KOPT-K1 (cell line): ENCODE measurements around the gene PRAC2.

ENCODE experiments used
- H3K27ac ChIP-seq: fragments of 200-600 bp; sonication (generic); 2 replicates; pipeline ENCODE4 v1.5.1; 2016; ENCODE audit warnings: antibody characterized with exemption, mild to moderate bottlenecking, low read depth, low read length; ENCODE audit not compliant: poor library complexity, severe bottlenecking
- H3K36me3 ChIP-seq: fragments of 200-600 bp; sonication (generic); 2 replicates; pipeline ENCODE4 v1.5.1; 2017; ENCODE audit warnings: antibody characterized with exemption, mild to moderate bottlenecking, low read length, moderate library complexity; ENCODE audit not compliant: insufficient read depth
- H3K9me3 ChIP-seq: fragments of 200-600 bp; sonication (generic); 2 replicates; pipeline ENCODE4 v1.5.1; 2017; ENCODE audit warnings: antibody characterized with exemption, low read length, mild to moderate bottlenecking; ENCODE audit not compliant: insufficient read depth, poor library complexity, severe bottlenecking

PRAC2 gene

DNA sequence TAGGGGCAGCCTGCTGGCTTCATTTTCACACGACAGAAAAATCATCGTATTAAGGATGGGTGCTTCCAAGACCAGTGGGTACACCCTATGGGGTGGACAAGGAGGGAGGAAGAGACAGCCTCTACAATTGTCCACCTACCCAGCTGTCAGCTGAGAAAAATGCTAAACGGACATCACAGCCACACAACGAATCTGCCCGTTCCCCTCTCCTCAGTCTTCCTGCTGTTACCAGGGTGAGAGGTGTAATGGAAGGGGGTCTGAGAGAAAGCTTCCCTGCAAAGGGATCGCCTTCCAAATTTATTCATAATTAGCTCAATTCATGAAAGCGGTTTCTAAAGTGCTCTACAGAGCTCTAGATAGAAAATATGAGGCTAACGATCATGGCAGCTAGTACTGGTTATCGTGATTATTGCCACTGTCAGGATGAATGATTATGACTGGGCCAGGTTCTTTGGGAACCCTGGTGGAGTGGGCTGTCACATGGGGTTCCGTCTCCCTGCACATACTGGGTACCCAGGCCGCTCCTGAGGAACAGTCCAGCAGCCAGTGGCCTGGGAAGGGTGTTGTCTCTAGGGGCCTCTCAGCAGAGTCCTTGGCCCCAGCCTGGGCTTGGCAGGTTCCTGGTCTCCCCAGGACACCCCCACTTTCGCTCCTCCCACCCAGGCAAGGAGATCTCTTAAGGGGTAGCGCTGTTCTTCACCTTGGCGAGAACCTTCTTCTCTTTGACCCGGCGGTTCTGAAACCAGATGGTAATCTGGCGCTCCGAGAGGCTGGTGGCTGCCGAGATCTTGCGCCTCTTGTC lies 3.3 kb downstream of the PRAC2 start:
- no peaks in the 10 kb centered on the region for H3K36me3 ChIP-seq
- H3K9me3 ChIP-seq = no peaks in the 10 kb centered on the region
- no peak overlapping the region for H3K27ac ChIP-seq

DNA sequence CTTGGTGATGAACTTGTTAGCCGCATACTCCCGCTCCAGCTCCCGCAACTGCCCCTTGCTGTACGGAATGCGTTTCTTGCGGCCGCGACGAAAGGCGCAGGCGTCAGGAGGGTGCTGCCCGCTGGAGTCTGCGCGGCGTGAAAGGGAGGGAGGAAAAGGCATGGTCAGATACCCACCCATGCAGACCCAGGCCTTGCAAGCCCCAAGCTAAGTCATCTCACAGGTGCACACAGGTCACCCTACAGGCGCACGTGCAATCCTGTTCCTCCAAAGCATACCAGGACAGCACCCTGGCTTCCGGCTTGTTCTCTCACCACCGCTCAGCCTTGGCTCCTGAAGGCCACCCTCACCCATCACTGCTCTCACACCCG lies 3.9 kb downstream of the PRAC2 start:
- Histone ChIP-seq H3K9me3 (no peaks in the 10 kb centered on the region), H3K27ac (no peak overlapping the region), H3K36me3 (no peaks in the 10 kb centered on the region)

DNA sequence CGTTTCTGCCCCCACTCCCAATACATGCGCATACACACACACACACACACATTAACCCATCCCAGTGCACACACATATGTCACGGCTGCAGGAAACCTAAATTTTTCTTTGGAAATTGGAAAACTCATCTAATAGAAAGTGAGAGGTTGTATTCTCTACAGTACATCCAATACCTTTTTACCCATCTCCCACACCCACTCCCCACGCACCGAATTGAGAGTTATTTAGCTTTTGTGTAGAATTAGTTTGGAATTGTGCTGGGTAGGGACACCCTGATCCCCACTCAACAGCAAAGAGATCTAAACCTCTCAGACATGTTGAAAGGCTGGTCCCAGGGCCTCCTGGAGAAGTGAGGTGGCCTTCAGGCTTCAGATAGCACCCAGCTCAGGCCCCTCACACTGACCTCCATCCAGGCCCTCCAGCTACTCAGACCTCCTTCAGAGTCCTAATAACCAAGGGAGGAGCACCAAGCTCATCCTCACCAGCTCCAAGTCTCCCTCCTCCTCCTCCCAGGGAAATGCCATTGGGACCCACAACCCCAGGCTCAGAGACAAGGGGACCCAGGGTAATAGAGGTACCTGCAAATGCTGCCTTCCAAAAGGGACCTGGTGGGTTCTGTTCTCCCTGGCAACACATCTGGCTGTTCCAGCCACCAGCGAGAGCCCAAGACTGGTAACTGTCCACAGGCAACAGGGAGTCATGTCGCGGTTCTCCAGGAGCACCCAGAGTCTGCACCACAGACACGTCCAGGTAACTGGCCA lies 4.6 kb downstream of the PRAC2 start:
- Histone ChIP-seq H3K36me3 (no peaks in the 10 kb centered on the region), H3K27ac (no peak overlapping the region), H3K9me3 (no peaks in the 10 kb centered on the region)

DNA sequence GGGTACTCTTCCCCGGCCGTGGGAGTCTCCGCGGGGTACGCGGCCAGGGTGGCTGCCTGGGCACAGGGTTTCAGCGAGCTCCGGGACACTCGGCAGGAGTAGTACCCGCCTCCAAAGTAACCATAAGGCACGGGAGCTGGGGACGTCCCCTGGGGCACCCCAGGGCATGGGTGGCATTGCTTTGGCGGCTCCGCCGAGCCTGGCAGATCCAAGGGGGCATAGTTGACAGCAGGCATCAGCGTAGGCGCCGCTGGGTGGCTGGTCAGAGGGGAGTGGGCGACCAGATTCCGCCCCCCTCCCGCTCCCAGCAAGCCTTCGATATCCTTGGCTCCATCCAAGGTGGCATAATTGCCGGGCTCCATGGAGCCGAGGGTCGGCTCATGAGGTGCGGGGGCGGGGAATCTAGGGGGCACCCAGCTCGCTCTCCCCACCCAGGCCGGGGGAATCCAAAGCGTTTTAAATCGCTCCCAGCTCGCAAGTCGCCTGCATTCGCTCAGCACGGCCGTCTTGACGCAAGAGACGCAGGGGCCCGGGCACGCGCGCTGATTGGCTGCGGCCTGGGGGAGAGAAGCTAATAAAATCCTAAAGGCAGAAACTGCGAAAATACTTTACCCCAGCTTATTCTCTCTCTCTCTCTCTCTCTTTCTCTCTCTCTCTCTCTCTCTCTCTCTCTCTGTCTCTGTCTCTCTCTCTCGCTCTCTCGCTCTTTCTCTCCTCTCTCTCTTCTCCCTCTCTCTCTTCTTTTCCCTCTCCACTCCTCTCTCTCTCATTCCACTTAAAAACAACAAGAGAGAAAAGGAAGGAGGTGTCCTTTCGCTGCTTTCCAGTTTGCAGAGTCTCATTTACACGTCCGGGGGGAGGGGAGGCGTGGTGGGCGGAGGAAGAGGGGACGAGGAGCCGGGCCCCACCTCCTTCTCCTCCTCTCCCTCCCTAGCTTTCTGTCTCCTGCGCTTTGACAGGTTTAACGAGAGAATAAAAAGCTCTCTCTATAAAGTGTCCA lies 5.5 kb downstream of the PRAC2 start, which contains the start of gene HOXB13:
Gene HOXB13 (minus strand): TSS at position 519 of the 1,000 bp plus-strand sequence. CDS start 157 bp downstream, at position 362.
- H3K27ac ChIP-seq = no peak within 1 kb of the TSS

DNA sequence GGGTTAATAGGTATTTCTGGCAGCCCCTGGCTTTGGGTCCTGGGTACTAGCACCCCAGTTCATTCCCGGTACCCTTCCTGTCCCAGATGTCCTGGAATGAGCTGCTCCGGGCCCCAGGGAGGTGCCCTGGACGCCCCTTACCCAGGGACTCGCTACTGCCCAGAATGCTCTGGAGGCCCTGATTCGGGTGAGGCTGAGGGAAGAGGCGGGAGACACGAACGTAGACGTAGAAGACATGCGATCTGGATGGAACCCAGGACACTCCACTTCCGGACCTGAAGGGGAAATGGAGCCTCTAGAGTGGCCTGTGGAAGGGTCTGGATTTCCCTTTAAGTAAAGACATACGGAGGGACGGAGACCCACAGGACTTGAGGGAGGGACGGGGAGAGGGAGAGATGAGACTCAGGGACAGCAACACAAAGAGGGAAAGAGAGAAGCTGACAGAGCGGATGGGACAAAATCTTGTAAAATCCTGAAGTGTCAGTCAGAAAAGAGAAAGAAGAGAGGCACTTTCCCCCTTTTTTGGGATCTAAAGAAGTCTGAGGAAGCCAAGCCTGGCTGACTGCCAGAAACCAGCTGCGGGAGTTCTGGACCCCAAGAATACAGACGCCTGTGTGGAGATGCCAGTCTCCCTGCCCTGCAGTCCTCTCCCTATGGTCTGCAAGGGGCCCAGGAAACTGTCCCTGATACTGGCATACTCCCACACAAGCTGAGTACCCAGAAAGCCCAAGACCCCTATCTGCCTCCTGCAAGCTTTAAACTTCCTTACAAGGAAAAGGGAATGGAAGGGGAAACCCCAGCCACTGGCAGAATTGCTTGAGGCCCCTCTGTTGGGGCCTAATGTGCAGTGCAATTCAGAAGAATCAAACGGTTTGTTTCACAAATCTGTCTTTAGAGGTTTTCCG lies 6.6 kb downstream of the PRAC2 start:
- no peaks in the 10 kb centered on the region for H3K36me3 ChIP-seq
- H3K27ac ChIP-seq = no peak overlapping the region
- H3K9me3 ChIP-seq = no peaks in the 10 kb centered on the region

More for the DNA sequence above, 5.5 kb downstream of the PRAC2 start, which contains the start of gene HOXB13:
- H3K9me3 ChIP-seq = no peaks in the 10 kb centered on the region
- no peaks in the 10 kb centered on the region for H3K36me3 ChIP-seq

DNA sequence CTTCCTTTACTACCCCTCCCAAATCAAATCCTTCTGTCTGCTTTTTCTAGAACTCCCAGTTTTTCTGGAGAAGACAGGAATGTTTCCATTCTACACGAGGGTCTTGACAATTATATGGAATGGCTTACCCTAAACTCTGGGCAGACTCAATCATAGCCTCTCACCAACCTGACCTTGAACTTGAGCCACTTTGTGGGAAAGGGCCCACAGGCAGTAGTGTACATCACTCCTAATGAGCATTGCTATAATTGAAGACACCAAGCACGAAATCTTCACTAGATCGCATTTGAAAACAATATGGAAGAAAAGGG lies 7.2 kb downstream of the PRAC2 start:
- Histone ChIP-seq H3K27ac (no peak overlapping the region), H3K9me3 (no peaks in the 10 kb centered on the region), H3K36me3 (no peaks in the 10 kb centered on the region)

DNA sequence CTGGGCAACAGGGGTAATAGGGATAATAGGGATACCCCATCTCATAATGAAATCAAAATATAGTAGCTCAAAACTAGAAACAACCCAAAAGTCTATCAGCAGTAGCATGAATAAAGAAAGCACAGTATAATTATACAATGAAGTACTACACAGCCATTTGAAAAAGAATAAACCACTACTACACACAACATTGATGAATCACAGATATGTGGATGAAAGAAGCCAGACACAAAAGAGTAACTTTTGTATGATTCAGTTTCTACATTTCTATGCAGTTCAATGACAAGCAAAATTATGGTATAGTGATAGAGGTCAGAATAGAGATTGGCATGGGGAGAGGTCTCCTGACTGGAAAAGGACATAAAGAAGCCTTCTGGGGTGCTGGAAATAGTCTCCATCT lies 8.4 kb downstream of the PRAC2 start:
- Histone ChIP-seq H3K36me3 (no peaks in the 10 kb centered on the region), H3K27ac (no peak overlapping the region), H3K9me3 (no peaks in the 10 kb centered on the region)

DNA sequence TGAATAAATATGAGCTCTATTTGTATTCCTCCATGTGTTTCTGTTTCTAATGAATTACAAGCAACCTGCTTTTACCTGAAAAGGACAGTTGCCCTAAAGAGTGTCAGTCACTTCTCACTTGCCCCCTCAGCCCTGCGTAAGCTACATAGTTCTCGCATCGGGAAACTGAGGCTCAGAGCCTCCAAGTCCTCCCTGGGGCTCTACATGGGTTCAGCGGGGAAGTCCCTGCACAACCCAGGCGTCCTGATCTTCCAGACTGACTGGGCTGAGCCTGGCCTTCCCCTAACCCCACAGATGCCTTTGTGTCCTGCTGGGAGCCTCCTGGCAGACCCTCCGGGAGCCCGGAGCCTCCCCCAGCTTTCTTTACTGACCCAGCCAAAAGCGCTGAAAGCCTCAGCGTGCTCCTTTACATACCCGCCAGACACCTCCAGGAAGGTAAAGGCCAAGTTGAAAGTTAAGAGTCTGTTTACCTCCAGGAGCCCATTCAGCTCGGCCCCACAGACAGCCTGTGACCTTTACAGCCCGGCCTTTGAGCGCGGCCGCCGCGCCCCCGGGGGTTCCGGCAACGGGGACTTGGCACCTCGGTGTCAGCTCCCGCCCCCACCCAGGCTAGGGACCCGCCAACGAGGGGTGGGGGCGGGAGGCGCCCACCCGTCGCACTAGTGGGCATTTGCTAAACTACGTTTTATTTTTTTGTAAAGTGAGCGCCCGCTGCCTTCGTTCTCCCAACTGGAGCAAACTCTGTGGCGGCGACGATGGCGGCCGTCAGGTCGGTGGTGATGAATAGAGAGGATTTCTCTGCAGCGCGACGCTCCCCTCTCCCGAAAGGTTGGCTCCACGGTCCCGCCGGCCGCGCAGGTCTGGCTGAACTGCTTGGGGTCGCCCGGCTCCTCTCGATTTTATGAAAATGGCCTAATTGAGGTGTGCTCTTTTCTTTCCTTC lies 10.0 kb downstream of the PRAC2 start:
- no peaks in the 10 kb centered on the region for H3K9me3 ChIP-seq
- no peak overlapping the region for H3K27ac ChIP-seq

DNA sequence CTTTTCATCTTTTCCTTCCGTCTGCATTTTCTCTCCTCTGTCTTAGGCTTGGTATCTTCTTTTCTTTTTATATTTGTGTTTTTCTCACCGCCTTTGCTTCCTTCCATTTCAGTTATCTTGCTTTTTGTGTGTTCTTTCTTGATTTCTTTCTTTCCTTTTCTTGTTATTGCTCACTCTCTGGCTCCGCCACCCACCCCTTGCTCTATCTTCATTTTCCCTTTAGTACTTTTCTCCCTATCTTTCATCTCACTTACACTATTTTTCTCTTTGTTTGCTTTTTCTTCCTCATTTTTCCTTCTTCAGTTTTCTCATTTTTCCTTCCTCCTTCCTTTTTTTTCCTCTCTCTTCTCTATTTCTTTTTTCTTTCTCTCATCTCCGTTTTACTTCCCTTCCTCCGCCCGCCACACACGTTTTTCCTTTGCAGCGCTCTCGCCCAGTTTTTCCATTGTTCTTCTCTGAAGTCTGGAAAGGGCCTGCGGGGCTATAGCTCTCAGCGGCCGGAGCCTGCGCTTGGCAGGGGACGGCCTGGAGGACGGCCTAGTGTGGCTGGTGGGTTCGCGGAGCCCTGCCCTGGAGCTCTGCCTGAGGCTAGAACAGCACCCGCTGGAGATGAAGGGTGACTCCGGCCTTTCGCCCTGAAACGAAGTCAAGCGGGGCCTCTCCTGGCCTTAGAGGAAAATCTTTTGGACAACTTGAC lies 10.8 kb downstream of the PRAC2 start:
- Histone ChIP-seq H3K27ac (no peak overlapping the region), H3K36me3 (no peaks in the 10 kb centered on the region), H3K9me3 (no peaks in the 10 kb centered on the region)

More for the DNA sequence above, 10.0 kb downstream of the PRAC2 start:
- no peaks in the 10 kb centered on the region for H3K36me3 ChIP-seq

DNA sequence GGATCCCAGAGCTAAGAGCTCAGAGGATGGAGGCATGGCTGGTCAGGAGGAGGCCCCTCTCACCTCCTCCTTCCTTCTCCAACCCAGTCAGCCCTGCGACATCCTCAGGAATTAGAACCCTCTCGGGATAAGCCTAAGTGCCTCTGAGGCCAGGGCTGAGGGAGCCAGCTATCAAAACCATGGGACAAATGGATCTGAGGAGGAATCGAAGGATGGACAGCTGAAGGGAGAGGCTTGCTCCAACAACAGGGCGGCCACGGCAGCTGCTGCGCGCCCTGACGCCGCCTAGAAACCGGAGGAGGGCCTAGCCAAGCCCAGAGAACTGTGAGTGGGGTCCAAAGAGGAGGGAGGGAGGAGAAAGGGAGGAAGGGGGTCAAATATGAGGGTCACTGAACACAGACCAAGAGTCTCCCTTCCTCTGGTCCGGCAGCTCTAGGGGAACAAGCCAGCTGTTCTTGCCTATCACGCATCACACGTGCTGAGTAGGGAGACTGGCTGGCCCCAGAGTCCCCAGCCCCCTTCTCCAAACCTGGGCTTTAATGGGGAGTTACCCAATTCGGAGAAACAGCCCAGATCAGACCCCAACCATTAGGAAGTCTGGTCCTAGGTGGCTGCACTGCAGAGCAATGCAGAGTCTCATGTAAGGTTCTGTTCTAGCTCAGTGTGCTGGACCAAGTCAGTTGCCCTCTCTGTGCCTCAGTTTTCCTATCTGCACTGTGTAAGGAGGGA lies 11.5 kb downstream of the PRAC2 start:
- Histone ChIP-seq H3K9me3 (no peaks in the 10 kb centered on the region), H3K36me3 (no peaks in the 10 kb centered on the region), H3K27ac (no peak overlapping the region)

DNA sequence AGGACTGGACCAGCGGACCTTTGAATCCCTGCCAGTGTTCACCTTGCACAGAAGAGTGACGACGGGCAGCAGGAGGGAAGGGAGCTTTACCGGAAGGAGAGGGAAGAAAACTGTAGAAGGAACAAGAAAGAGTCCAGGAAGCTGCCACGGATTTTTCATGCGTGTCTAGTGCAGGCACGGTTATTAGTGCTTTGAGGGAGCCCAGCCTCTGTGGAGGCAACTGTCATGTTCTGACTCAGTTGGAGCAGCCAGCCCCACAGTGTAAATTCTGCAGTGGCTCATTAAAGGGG lies 12.0 kb downstream of the PRAC2 start:
- no peak overlapping the region for H3K27ac ChIP-seq
- H3K36me3 ChIP-seq = no peaks in the 10 kb centered on the region
- no peaks in the 10 kb centered on the region for H3K9me3 ChIP-seq

DNA sequence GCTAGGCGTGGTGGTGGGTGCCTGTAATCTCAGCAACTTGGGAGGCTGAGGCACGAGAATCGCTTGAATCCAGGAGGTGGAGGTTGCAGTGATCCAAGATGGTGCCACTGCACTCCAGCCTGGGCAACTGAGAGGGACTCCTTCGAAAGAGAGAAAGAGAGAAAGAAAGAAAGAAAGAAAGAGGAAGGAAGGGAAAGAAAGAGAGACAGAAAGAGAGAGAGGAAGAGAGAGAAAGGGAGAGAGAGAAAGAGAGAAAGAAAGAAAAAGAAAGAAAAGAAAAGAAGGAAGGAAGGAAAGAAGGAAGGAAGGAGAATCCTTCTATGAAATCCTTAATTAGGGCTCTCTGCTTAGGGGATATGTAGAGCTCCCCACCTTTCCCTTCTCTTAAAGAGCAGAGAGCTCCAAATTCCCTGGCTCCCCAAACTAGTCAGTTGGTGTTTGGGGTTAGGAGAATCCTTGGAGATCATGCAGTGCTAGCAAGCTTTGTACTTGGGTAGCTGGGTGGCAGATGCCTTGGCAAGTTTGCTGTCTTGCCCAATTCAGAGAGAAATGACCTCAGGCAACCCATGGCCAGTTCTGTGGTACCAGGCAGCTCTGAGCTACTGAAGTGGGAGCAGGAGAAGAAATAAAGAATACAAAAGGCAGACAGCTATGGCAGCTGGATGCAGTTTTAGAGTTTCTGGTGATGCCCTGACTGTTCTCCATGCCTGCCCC lies 14.5 kb downstream of the PRAC2 start:
- Histone ChIP-seq H3K9me3 (no peaks in the 10 kb centered on the region), H3K27ac (no peak overlapping the region), H3K36me3 (no peaks in the 10 kb centered on the region)
